Measurements from ENCODE around the gene PIH1D1. TPM values are rescaled to one million over a fixed set of nuclear protein-coding genes. Genes with fewer than 3 reads are reported as not detected.
A peak's percentile ranks its signal among the peaks of the same experiment; 100 is the strongest.

Gene PIH1D1
- polyA plus RNA-seq, 1 donor from 2014 or later, result 145 TPM

GRCh38 chr19:49486710-49487276 is 35.2 kb upstream of the PIH1D1 start:
- H3K4me2 ChIP-seq (ENCODE audit: low read length), result no peak overlapping the region
- H3K9me2 ChIP-seq (ENCODE audit: insufficient read depth, low read length), result no peaks in the 10 kb centered on the region
- peak overlapping the region; percentile 45 for H3K9ac ChIP-seq (ENCODE audit: low read length)
- no peaks in the 10 kb centered on the region for H3K36me3 ChIP-seq (ENCODE audit: insufficient read depth, low read length)
- peak overlapping the region; percentile 69 for H3K27ac ChIP-seq (ENCODE audit: low read length)
- H3K9me3 ChIP-seq (ENCODE audit: low read length), result no peaks in the 10 kb centered on the region
- H3K79me2 ChIP-seq (replicated peaks; ENCODE audit: insufficient read depth, low read length), result peaks cover 28% of the 10 kb centered on the region
- peak overlapping the region; percentile 46 for H2AFZ ChIP-seq (ENCODE audit: low read depth, low read length)
- TF ChIP-seq, protein P1, sequence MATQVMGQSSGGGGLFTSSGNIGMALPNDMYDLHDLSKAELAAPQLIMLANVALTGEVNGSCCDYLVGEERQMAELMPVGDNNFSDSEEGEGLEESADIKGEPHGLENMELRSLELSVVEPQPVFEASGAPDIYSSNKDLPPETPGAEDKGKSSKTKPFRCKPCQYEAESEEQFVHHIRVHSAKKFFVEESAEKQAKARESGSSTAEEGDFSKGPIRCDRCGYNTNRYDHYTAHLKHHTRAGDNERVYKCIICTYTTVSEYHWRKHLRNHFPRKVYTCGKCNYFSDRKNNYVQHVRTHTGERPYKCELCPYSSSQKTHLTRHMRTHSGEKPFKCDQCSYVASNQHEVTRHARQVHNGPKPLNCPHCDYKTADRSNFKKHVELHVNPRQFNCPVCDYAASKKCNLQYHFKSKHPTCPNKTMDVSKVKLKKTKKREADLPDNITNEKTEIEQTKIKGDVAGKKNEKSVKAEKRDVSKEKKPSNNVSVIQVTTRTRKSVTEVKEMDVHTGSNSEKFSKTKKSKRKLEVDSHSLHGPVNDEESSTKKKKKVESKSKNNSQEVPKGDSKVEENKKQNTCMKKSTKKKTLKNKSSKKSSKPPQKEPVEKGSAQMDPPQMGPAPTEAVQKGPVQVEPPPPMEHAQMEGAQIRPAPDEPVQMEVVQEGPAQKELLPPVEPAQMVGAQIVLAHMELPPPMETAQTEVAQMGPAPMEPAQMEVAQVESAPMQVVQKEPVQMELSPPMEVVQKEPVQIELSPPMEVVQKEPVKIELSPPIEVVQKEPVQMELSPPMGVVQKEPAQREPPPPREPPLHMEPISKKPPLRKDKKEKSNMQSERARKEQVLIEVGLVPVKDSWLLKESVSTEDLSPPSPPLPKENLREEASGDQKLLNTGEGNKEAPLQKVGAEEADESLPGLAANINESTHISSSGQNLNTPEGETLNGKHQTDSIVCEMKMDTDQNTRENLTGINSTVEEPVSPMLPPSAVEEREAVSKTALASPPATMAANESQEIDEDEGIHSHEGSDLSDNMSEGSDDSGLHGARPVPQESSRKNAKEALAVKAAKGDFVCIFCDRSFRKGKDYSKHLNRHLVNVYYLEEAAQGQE (IDR thresholded peaks at IDR 0.05; ENCODE audit: borderline replicate concordance), result no peak
- TF ChIP-seq MXI1 (conservative IDR thresholded peaks at IDR 0.05; ENCODE audit: poor library complexity, severe bottlenecking) (no peak), RAD21 (conservative IDR thresholded peaks at IDR 0.05) (no peak), CTCF (IDR thresholded peaks at IDR 0.05; ENCODE audit: poor library complexity, severe bottlenecking) (no peak), TAF1 (IDR thresholded peaks at IDR 0.05; ENCODE audit: low read depth) (no peak), EZH2 (IDR thresholded peaks at IDR 0.05; ENCODE audit: borderline replicate concordance, insufficient read depth, low read length, poor library complexity, severe bottlenecking) (no peak), SMC3 (conservative IDR thresholded peaks at IDR 0.05; ENCODE audit: poor library complexity) (no peak), EP300 (conservative IDR thresholded peaks at IDR 0.05; ENCODE audit: poor library complexity, severe bottlenecking) (no peak), POLR2AphosphoS5 (IDR thresholded peaks at IDR 0.05) (no peak)
- peaks cover 11% of the 10 kb centered on the region for H4K20me1 ChIP-seq (ENCODE audit: insufficient read depth)
- H3K4me3 ChIP-seq (ENCODE audit: low read length), result peak overlapping the region; percentile 97
- no peaks in the 10 kb centered on the region for H3K27me3 ChIP-seq (ENCODE audit: insufficient read depth, low read depth, low read length)
- no peaks in the 10 kb centered on the region for H3F3A ChIP-seq (ENCODE audit: insufficient read depth, low read length, poor library complexity, severe bottlenecking)

DNA sequence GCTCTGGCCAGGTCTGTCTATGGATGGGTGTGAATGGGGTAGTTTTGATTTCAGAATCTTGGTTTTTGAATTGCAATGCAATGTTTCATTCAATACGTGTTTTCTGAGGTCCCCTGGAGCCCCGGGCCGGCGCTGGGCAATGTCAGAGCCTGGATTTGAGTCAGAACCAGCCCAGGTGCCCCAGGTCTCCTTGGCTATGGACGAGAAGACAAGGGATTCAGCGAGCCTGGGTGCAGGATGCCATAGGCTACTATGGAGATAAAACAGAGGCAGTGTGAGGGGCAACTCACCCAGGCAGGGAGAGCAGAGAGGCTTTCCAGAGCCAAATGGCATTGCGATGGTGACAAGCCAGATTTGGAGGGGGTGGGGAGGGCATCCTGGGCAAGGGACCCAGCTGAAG is 34.6 kb upstream of the PIH1D1 start:
- Histone ChIP-seq H3F3A (ENCODE audit: insufficient read depth, low read length, poor library complexity, severe bottlenecking) (no peaks in the 10 kb centered on the region), H2AFZ (ENCODE audit: low read depth, low read length) (no peak overlapping the region), H3K4me2 (ENCODE audit: low read length) (no peak overlapping the region), H3K4me3 (ENCODE audit: low read length) (no peak overlapping the region), H4K20me1 (ENCODE audit: insufficient read depth) (peaks cover 11% of the 10 kb centered on the region), H3K9me3 (ENCODE audit: low read length) (no peaks in the 10 kb centered on the region), H3K9ac (ENCODE audit: low read length) (no peak overlapping the region), H3K27ac (ENCODE audit: low read length) (no peak overlapping the region), H3K79me2 (replicated peaks; ENCODE audit: insufficient read depth, low read length) (peaks cover 28% of the 10 kb centered on the region), H3K9me2 (ENCODE audit: insufficient read depth, low read length) (no peaks in the 10 kb centered on the region), H3K36me3 (ENCODE audit: insufficient read depth, low read length) (no peaks in the 10 kb centered on the region), H3K27me3 (ENCODE audit: insufficient read depth, low read depth, low read length) (no peaks in the 10 kb centered on the region)
- TF ChIP-seq EP300 (conservative IDR thresholded peaks at IDR 0.05; ENCODE audit: poor library complexity, severe bottlenecking), result no peak
- TF ChIP-seq MXI1 (conservative IDR thresholded peaks at IDR 0.05; ENCODE audit: poor library complexity, severe bottlenecking), result no peak
- TF ChIP-seq TAF1 (IDR thresholded peaks at IDR 0.05; ENCODE audit: low read depth), result no peak
- TF ChIP-seq EZH2 (IDR thresholded peaks at IDR 0.05; ENCODE audit: borderline replicate concordance, insufficient read depth, low read length, poor library complexity, severe bottlenecking), result no peak
- no peak for TF ChIP-seq POLR2AphosphoS5 (IDR thresholded peaks at IDR 0.05)
- no peak for TF ChIP-seq SMC3 (conservative IDR thresholded peaks at IDR 0.05; ENCODE audit: poor library complexity)
- TF ChIP-seq CTCF (IDR thresholded peaks at IDR 0.05; ENCODE audit: poor library complexity, severe bottlenecking), result no peak
- TF ChIP-seq, protein P1 (IDR thresholded peaks at IDR 0.05; ENCODE audit: borderline replicate concordance), result no peak
- TF ChIP-seq RAD21 (conservative IDR thresholded peaks at IDR 0.05), result no peak
